Measurements from ENCODE around the gene ADARB2. TPM values are rescaled to one million over a fixed set of nuclear protein-coding genes. Genes with fewer than 3 reads are reported as not detected.

Gene ADARB2
- total and polyA plus RNA-seq, 4 donors = 0.55 to 0.70 (median 0.59) TPM; not detected in 1

GRCh38 chr10:1406132-1406966 lies 331.0 kb downstream of the ADARB2 start:
- TF ChIP-seq REST (IDR thresholded peaks at IDR 0.05) = no peak
- no peak for TF ChIP-seq GABPA (IDR thresholded peaks at IDR 0.05 in 1 of 2, conservative IDR thresholded peaks at IDR 0.05 in 1 of 2)
- no peak for TF ChIP-seq ATF3 (IDR thresholded peaks at IDR 0.05)
- TF ChIP-seq TAF1 (conservative IDR thresholded peaks at IDR 0.05) = no peak
- TF ChIP-seq MAX (IDR thresholded peaks at IDR 0.05) = no peak
- no peak for TF ChIP-seq HNF4G (IDR thresholded peaks at IDR 0.05)
- no peak for TF ChIP-seq FOXA2 (IDR thresholded peaks at IDR 0.05)
- TF ChIP-seq FOXA1 (IDR thresholded peaks at IDR 0.05) = no peak
- no peak for TF ChIP-seq JUND (IDR thresholded peaks at IDR 0.05)
- no peaks in the 10 kb centered on the region for H3K9me3 ChIP-seq (ENCODE audit: control insufficient read depth in 4 of 4, low read length in 3 of 4)
- no peak overlapping the region for H3K27ac ChIP-seq (ENCODE audit: low read depth in 1 of 2, low read length in 2 of 2)
- no peaks in the 10 kb centered on the region for H3K27me3 ChIP-seq (ENCODE audit: control insufficient read depth in 4 of 4, insufficient read depth in 4 of 4, low read length in 3 of 4)
- no peak overlapping the region for H3K4me3 ChIP-seq (ENCODE audit: low read depth in 1 of 3, low read length in 3 of 3)
- no peaks in the 10 kb centered on the region for H3K36me3 ChIP-seq (ENCODE audit: control insufficient read depth in 4 of 4, insufficient read depth in 3 of 4, low read depth in 1 of 4, low read length in 3 of 4)
- H3K9ac ChIP-seq (ENCODE audit: low read depth in 1 of 2, low read length in 2 of 2) = no peak overlapping the region
- 79% methylated on average over 14 of the region's 14 CpGs for WGBS
- DNase-seq (ENCODE audit: low spot score) = peak; percentile 19
- no peaks in the 10 kb centered on the region for H3K4me1 ChIP-seq (ENCODE audit: control insufficient read depth in 4 of 4, insufficient read depth in 4 of 4, low read length in 3 of 4)

- H3K36me3 ChIP-seq (ENCODE audit: control insufficient read depth in 4 of 4, insufficient read depth in 3 of 4, low read depth in 1 of 4, low read length in 3 of 4) = no peaks in the 10 kb centered on the region
- H3K27ac ChIP-seq (ENCODE audit: low read depth in 1 of 2, low read length in 2 of 2) = no peak overlapping the region
- no peaks in the 10 kb centered on the region for H3K9me3 ChIP-seq (ENCODE audit: control insufficient read depth in 4 of 4, low read length in 3 of 4)
- TF ChIP-seq ZBTB33 (IDR thresholded peaks at IDR 0.05) = no peak
- no peak for TF ChIP-seq HNF4G (IDR thresholded peaks at IDR 0.05)
- TF ChIP-seq YY1 (IDR thresholded peaks at IDR 0.05) = no peak
- no peak for TF ChIP-seq ATF3 (IDR thresholded peaks at IDR 0.05)
- no peak for TF ChIP-seq TAF1 (conservative IDR thresholded peaks at IDR 0.05)
- TF ChIP-seq FOXA1 (IDR thresholded peaks at IDR 0.05) = no peak
- no peaks in the 10 kb centered on the region for H3K4me1 ChIP-seq (ENCODE audit: control insufficient read depth in 4 of 4, insufficient read depth in 4 of 4, low read length in 3 of 4)
- H3K9ac ChIP-seq (ENCODE audit: low read depth in 1 of 2, low read length in 2 of 2) = no peak overlapping the region
- 82% methylated on average over 29 of the region's 29 CpGs for WGBS
- peak; percentile 24 for DNase-seq (ENCODE audit: low spot score)
- no peaks in the 10 kb centered on the region for H3K27me3 ChIP-seq (ENCODE audit: control insufficient read depth in 4 of 4, insufficient read depth in 4 of 4, low read length in 3 of 4)
- no peak overlapping the region for H3K4me3 ChIP-seq (ENCODE audit: low read depth in 1 of 3, low read length in 3 of 3)
Observed at GRCh38 chr10:1404323-1405260, 332.7 kb downstream of the ADARB2 start.
